Measurements from ENCODE around the gene THAP5.

The THAP5 gene

DNA sequence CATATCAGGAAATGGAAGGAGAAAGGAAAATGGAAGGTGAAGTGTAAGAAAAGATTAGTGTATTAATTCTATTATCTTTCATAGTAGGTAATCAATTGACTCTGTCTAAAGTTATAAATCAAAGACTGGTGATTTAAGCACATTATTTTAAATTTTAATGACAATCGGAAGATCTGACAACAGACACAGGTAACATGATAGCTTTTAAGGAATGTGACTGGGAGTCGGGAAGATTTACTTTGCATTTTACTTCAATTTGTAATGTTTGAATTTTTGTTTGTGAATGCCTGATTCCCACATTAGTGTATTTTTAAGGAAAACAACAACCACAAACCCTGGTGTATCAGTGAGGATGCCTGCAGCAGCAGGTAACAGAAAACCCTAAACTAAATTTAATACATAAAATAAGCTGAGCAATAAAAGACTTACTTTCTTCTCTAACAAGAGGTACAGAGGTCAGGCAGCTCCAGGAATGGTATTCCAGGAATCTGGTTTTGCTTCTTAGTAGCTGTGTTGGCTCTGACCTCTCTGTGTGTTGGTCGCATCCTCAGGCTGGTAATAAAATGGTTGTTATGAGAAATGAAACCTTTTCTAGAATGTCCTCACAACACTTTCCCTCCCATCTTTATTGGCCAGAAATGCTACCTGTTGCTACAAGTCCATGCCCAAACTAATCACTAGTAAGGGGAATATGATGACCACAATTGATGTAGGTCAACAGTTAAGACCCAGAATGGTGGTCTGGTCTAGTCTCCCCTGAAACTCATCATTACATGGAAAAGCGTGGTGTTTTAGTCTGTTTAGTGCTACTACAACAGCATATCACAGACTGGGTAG lies 12.4 kb upstream of the THAP5 start:
- no peaks in the 10 kb centered on the region for H3K9me3 ChIP-seq (ENCODE audit: control insufficient read depth, low read length)
- no peak overlapping the region for H3K4me3 ChIP-seq (ENCODE audit: low read length)
- H3K4me1 ChIP-seq (ENCODE audit: control insufficient read depth, insufficient read depth, low read length) = no peaks in the 10 kb centered on the region
- DNase-seq (ENCODE audit: low read depth) = no peak
- H3K9ac ChIP-seq (ENCODE audit: low read length) = no peak overlapping the region
- H3K36me3 ChIP-seq (ENCODE audit: control insufficient read depth, insufficient read depth, low read length, severe bottlenecking) = peaks cover 7% of the 10 kb centered on the region
- peaks cover 9% of the 10 kb centered on the region for H3K27me3 ChIP-seq (replicated peaks; ENCODE audit: control insufficient read depth, insufficient read depth, low read length)

DNA sequence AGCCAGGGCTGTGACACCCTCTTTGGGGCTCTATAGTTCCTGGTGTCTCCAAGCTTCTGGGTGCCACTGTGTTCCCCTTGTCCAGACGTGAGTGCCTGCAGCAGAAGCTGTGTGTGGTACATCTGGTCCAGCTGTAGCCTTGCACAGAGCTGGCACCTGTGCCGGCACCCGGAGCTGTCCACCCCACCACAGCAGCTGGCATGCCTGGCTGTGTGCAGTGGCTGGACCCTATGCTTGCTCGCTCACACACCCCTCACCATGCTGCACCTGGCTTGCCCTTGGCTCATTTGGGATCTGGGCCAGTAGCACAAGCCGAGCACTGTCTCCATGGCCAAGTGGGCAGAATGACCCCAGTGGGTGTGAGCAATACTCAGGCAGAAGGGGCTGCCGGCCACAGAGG lies 10.8 kb upstream of the THAP5 start:
- Histone ChIP-seq H3K4me3 (ENCODE audit: low read length) (no peak overlapping the region), H3K27me3 (replicated peaks; ENCODE audit: control insufficient read depth, insufficient read depth, low read length) (no peaks in the 10 kb centered on the region), H3K9me3 (ENCODE audit: control insufficient read depth, low read length) (no peaks in the 10 kb centered on the region), H3K36me3 (ENCODE audit: control insufficient read depth, insufficient read depth, low read length, severe bottlenecking) (peaks cover 10% of the 10 kb centered on the region), H3K9ac (ENCODE audit: low read length) (no peak overlapping the region), H3K4me1 (ENCODE audit: control insufficient read depth, insufficient read depth, low read length) (no peaks in the 10 kb centered on the region)
- DNase-seq (ENCODE audit: low read depth) = no peak

DNA sequence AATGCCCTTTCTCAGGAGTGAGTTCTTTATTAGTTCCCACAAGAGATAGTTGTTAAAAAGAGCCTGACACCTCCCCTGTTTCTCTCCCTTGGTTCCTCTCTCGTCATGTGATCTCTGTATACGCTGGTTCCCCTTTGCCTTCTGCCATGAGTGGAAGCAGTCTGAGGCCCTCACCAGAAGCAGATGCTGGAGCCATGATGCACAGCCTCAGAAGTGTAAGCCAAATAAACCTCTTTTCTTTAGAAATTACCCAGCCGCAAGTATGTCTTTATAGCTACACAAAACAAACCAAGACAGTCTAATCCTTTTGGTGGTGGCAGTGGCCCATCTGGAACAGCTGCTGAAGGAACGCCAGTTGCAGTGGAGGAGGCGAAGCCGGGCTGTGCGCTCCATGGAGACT lies 9.4 kb upstream of the THAP5 start:
- H3K36me3 ChIP-seq (ENCODE audit: control insufficient read depth, insufficient read depth, low read length, severe bottlenecking) = peaks cover 24% of the 10 kb centered on the region
- no peak overlapping the region for H3K4me3 ChIP-seq (ENCODE audit: low read length)
- no peaks in the 10 kb centered on the region for H3K27me3 ChIP-seq (replicated peaks; ENCODE audit: control insufficient read depth, insufficient read depth, low read length)
- no peaks in the 10 kb centered on the region for H3K9me3 ChIP-seq (ENCODE audit: control insufficient read depth, low read length)
- no peak for DNase-seq (ENCODE audit: low read depth)
- H3K9ac ChIP-seq (ENCODE audit: low read length) = no peak overlapping the region
- H3K4me1 ChIP-seq (ENCODE audit: control insufficient read depth, insufficient read depth, low read length) = no peaks in the 10 kb centered on the region

DNA sequence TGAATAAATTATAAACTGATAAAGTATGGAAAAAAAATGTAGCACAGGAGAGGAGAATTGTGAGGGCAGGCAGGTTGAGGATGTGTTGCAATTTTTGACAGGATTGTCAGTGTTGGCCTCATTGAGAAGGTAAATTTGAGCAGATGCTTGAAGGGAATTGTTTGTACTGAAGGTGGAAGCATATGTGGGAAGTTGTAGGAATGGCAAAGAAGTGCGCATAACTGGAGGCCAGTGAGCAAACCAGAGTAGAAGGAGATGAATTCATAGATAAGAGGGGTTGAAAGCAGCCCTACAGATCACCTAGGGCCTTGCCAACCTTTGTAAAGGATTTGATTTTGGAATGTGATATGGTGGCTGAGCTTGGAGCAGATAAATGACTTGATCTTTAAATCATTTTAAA lies 6.6 kb upstream of the THAP5 start:
- Histone ChIP-seq H3K4me1 (ENCODE audit: control insufficient read depth, insufficient read depth, low read length) (peaks cover 23% of the 10 kb centered on the region), H3K9me3 (ENCODE audit: control insufficient read depth, low read length) (no peaks in the 10 kb centered on the region), H3K27me3 (replicated peaks; ENCODE audit: control insufficient read depth, insufficient read depth, low read length) (no peaks in the 10 kb centered on the region), H3K36me3 (ENCODE audit: control insufficient read depth, insufficient read depth, low read length, severe bottlenecking) (peaks cover 41% of the 10 kb centered on the region), H3K4me3 (ENCODE audit: low read length) (no peak overlapping the region), H3K9ac (ENCODE audit: low read length) (no peak overlapping the region)
- no peak for DNase-seq (ENCODE audit: low read depth)

DNA sequence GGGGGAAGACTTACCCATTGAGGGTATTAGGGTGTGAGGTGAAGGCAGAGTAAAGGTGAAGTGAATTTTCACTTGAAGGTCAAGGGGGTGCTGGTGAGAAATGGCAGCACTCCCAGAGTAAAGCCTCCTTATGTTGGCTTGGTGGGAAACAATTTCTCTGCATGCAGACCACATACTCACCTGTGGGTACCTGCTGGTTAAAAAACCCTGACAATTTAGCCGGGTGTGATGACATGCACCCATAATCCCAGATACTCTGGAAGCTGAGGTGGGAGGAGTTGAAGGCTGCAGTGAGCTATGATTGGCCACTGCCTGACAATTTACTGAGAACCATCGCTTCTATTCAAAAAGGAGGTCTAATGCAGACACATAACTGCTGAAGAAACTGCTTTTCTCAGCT lies 5.7 kb upstream of the THAP5 start:
- Histone ChIP-seq H3K9ac (ENCODE audit: low read length) (no peak overlapping the region), H3K4me3 (ENCODE audit: low read length) (no peak overlapping the region), H3K4me1 (ENCODE audit: control insufficient read depth, insufficient read depth, low read length) (peaks cover 26% of the 10 kb centered on the region), H3K9me3 (ENCODE audit: control insufficient read depth, low read length) (no peaks in the 10 kb centered on the region), H3K27me3 (replicated peaks; ENCODE audit: control insufficient read depth, insufficient read depth, low read length) (no peaks in the 10 kb centered on the region), H3K36me3 (ENCODE audit: control insufficient read depth, insufficient read depth, low read length, severe bottlenecking) (peaks cover 41% of the 10 kb centered on the region)
- no peak for DNase-seq (ENCODE audit: low read depth)

DNA sequence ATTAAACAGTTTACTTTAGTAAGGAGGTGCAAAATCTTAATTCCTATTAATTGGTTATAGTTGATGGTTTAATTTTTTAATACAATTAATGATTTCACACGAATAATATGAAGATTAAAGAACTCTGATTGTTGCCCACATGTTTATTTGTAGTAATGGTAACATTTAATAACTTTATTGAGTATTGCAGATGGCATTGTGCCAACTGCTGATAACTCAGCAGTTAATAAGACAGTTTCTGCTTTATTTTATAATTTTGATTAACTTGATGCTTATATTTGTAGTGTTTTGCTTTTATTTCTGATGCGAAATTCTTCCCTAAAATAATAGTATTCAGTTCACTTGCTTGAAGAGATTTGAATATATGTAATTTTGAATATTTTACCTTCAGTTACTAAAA lies 3.0 kb upstream of the THAP5 start:
- H3K4me3 ChIP-seq (ENCODE audit: low read length) = no peak overlapping the region
- no peaks in the 10 kb centered on the region for H3K9me3 ChIP-seq (ENCODE audit: control insufficient read depth, low read length)
- no peak for DNase-seq (ENCODE audit: low read depth)
- H3K9ac ChIP-seq (ENCODE audit: low read length) = no peak overlapping the region
- no peaks in the 10 kb centered on the region for H3K27me3 ChIP-seq (replicated peaks; ENCODE audit: control insufficient read depth, insufficient read depth, low read length)
- peaks cover 33% of the 10 kb centered on the region for H3K36me3 ChIP-seq (ENCODE audit: control insufficient read depth, insufficient read depth, low read length, severe bottlenecking)
- peaks cover 34% of the 10 kb centered on the region for H3K4me1 ChIP-seq (ENCODE audit: control insufficient read depth, insufficient read depth, low read length)

DNA sequence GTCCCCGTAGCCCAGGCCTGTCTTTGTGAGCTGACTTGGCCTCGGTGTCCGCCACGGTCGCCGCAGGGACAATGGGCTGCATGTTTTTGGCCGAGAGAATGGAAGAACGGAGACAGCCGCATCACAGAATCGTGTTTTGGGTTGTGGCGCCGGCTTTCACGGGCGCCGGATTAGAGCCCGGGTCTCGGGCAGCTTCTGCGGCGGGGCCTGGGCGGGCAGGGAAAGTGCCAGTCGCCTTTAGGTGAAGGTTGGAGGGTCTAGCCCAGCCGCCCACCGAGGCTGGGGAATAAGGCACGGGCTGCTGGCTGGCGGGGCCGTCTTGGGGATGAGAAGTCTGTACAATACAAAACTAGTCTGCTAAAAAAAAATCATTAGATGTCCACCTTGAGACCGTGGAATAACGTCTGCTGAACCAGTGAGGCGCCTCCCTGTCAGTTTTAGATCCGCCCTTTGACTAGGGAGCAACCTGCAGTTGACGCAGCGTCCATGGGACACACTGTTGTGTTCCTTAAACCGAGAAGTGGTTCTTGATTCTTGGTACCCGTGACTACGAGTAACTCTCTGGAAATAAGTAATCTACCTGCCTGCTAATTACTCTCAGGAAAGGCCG lies 745 bp upstream of the THAP5 start:
- peak; percentile 74 for DNase-seq (ENCODE audit: low read depth)

DNA sequence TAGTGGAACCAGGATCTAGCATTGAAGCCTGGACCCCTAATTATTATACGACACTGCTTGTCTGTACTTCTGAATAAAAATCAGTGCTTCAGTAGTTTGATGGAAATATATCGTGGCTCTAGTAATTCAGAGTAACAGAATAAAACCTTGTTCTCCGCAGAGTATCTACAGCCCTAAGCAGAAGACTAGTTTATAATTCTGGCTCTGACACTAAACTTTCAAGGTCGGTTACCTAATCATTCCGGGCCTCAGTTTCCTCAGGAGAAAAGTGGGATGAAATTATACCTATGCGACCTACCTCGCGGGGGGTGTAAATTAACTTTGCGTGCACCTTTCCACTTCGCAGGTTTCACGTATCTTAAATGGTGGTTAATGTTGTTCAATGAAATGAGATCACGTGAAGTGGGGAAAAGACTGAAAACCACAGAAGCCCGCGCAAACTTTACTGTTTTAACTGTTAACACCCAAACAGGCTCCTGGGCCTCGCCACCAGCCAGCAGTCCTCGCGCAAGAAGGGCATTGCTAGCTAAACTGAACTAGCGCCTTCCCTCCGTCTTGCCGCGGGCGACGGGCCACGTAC lies 615 bp downstream of the THAP5 start:
- DNase-seq (ENCODE audit: low read depth) = no peak
- peak overlapping the region; percentile 97 for H3K9ac ChIP-seq (ENCODE audit: low read length)
- H3K4me3 ChIP-seq (ENCODE audit: low read length) = peak overlapping the region; percentile 92
- H3K9me3 ChIP-seq (ENCODE audit: control insufficient read depth, low read length) = no peaks in the 10 kb centered on the region
- H3K4me1 ChIP-seq (ENCODE audit: control insufficient read depth, insufficient read depth, low read length) = peaks cover 39% of the 10 kb centered on the region
- peaks cover 26% of the 10 kb centered on the region for H3K36me3 ChIP-seq (ENCODE audit: control insufficient read depth, insufficient read depth, low read length, severe bottlenecking)
- H3K27me3 ChIP-seq (replicated peaks; ENCODE audit: control insufficient read depth, insufficient read depth, low read length) = no peaks in the 10 kb centered on the region

More for the DNA sequence above, 745 bp upstream of the THAP5 start:
- peaks cover 30% of the 10 kb centered on the region for H3K36me3 ChIP-seq (ENCODE audit: control insufficient read depth, insufficient read depth, low read length, severe bottlenecking)
- no peaks in the 10 kb centered on the region for H3K27me3 ChIP-seq (replicated peaks; ENCODE audit: control insufficient read depth, insufficient read depth, low read length)
- no peaks in the 10 kb centered on the region for H3K9me3 ChIP-seq (ENCODE audit: control insufficient read depth, low read length)
- peak overlapping the region; percentile 92 for H3K4me3 ChIP-seq (ENCODE audit: low read length)
- peaks cover 39% of the 10 kb centered on the region for H3K4me1 ChIP-seq (ENCODE audit: control insufficient read depth, insufficient read depth, low read length)
- H3K9ac ChIP-seq (ENCODE audit: low read length) = peak overlapping the region; percentile 97

DNA sequence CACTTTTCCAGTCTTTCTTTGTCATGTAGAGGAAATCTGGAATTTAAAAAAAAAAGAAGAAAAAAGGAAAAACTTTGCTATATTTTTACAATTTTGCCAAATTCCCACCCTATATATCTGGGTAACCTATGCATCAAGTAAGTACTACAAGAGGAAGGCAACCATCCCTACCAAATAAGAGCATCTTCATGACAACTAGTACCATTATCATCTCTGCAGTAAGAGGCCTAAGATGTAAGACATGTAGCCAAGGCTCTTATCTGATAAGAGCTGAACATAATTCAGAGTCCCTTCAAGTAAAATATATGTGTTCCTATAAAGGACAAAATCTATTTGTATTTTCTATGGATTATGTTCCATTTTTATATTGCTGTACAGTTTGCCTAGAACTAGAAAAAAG lies 3.5 kb downstream of the THAP5 start:
- Histone ChIP-seq H3K4me1 (ENCODE audit: control insufficient read depth, insufficient read depth, low read length) (peaks cover 19% of the 10 kb centered on the region), H3K27me3 (replicated peaks; ENCODE audit: control insufficient read depth, insufficient read depth, low read length) (no peaks in the 10 kb centered on the region), H3K9ac (ENCODE audit: low read length) (no peak overlapping the region), H3K36me3 (ENCODE audit: control insufficient read depth, insufficient read depth, low read length, severe bottlenecking) (peaks cover 9% of the 10 kb centered on the region), H3K4me3 (ENCODE audit: low read length) (no peak overlapping the region), H3K9me3 (ENCODE audit: control insufficient read depth, low read length) (no peaks in the 10 kb centered on the region)
- DNase-seq (ENCODE audit: low read depth) = no peak

DNA sequence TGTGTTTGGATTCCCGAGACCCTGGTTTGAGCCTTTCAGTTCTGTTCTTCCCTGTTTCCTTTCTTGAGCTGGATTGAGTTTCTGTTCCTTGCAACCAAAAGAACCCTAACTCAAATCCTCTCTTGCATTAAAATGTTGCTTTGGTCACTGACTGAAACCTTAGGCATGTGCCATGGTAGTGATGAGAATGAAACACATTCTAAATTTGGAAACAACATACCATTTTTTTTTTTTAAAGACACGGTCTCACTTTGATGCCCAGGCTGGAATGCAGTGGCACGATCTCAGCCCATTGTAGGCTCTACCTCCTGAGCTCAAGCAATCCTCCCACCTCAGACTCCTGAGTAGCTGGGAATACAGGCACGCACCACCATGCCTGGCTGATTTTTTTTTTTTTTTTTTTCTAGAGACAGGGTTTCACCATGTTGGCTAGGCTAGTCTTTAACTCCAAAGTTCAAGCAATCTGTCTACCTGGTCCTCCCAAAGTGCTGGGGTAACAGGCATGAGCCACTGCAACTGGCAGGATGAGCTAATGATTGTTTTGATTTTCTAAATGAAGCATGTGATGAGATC lies 8.4 kb downstream of the THAP5 start:
- DNase-seq (ENCODE audit: low read depth) = peak; percentile 5
- H3K27me3 ChIP-seq (replicated peaks; ENCODE audit: control insufficient read depth, insufficient read depth, low read length) = no peaks in the 10 kb centered on the region
- peaks cover 9% of the 10 kb centered on the region for H3K36me3 ChIP-seq (ENCODE audit: control insufficient read depth, insufficient read depth, low read length, severe bottlenecking)
- H3K4me3 ChIP-seq (ENCODE audit: low read length) = no peak overlapping the region
- H3K9me3 ChIP-seq (ENCODE audit: control insufficient read depth, low read length) = peaks cover 5% of the 10 kb centered on the region
- H3K4me1 ChIP-seq (ENCODE audit: control insufficient read depth, insufficient read depth, low read length) = peaks cover 6% of the 10 kb centered on the region
- no peak overlapping the region for H3K9ac ChIP-seq (ENCODE audit: low read length)

DNA sequence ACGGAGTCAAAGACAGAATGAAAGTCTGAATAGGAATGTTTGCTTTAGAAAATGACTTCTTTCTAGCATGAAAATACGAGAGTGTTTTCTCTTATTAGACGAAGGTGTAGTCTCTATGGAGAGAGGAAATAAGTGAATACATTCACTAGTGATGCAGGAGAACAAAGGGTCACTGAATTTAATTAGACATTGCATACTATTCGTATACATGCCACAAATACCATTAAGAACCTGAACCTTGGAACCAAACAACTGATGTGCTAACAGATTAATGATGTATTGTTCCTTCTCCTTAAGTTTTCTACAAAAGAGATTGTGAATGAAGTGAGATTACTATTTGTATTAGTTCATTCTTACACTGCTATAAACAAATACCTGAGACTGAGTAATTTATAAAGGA lies 10.3 kb downstream of the THAP5 start:
- Histone ChIP-seq H3K27me3 (replicated peaks; ENCODE audit: control insufficient read depth, insufficient read depth, low read length) (no peaks in the 10 kb centered on the region), H3K4me3 (ENCODE audit: low read length) (no peak overlapping the region), H3K36me3 (ENCODE audit: control insufficient read depth, insufficient read depth, low read length, severe bottlenecking) (peaks cover 4% of the 10 kb centered on the region), H3K4me1 (ENCODE audit: control insufficient read depth, insufficient read depth, low read length) (peaks cover 6% of the 10 kb centered on the region), H3K9ac (ENCODE audit: low read length) (no peak overlapping the region), H3K9me3 (ENCODE audit: control insufficient read depth, low read length) (peaks cover 5% of the 10 kb centered on the region)
- no peak for DNase-seq (ENCODE audit: low read depth)
